Hippocampal formation (tissue), 2 donors: ENCODE data around the gene MUCL3.
"Not testable (repeated sequence)": the region's sequence is repeated elsewhere in the genome, so short reads cannot be mapped to it uniquely, and the experiment has no call there.

Experiments
- DNase-seq, 2 donors: peaks; one replicate each; lab custom pipeline; 2025; lab: John Stamatoyannopoulos, UW

Gene MUCL3

GRCh38 chr6:30910473-30910872, 30.3 kb upstream of the MUCL3 start:
- not testable (repeated sequence) for DNase-seq

GRCh38 chr6:30912746-30913520, 27.8 kb upstream of the MUCL3 start:
- DNase-seq = no peak

- no peak for DNase-seq
Measured at GRCh38 chr6:30913721-30914075, 27.1 kb upstream of the MUCL3 start.

- DNase-seq = peak; percentile 92 to 94
Measured at GRCh38 chr6:30914076-30914853, 26.5 kb upstream of the MUCL3 start, which contains the start of gene VARS2. Gene VARS2, plus strand, starts transcription at chr6:30914238. Its CDS starts 599 bp downstream, at chr6:30914837.

- DNase-seq = no peak
Measured at GRCh38 chr6:30914854-30915590, 25.8 kb upstream of the MUCL3 start.

GRCh38 chr6:30915591-30915946, 25.2 kb upstream of the MUCL3 start:
- peak; percentile 38 to 88 for DNase-seq

GRCh38 chr6:30917041-30917440, 23.7 kb upstream of the MUCL3 start:
- DNase-seq = no peak

GRCh38 chr6:30917487-30917886, 23.3 kb upstream of the MUCL3 start:
- DNase-seq = no peak

- DNase-seq = no peak
Measured at GRCh38 chr6:30918670-30919069, 22.1 kb upstream of the MUCL3 start.

- DNase-seq = no peak
Measured at GRCh38 chr6:30922447-30922852, 18.3 kb upstream of the MUCL3 start.

GRCh38 chr6:30924040-30924627, 16.6 kb upstream of the MUCL3 start:
- DNase-seq = not testable (repeated sequence)

- no peak for DNase-seq
Measured at GRCh38 chr6:30926644-30927043, 14.1 kb upstream of the MUCL3 start.

GRCh38 chr6:30927080-30927479, 13.7 kb upstream of the MUCL3 start:
- not testable (repeated sequence) for DNase-seq

- DNase-seq = no peak
Measured at GRCh38 chr6:30928677-30929076, 12.1 kb upstream of the MUCL3 start.

GRCh38 chr6:30930506-30930905, 10.3 kb upstream of the MUCL3 start:
- no peak for DNase-seq

GRCh38 chr6:30931272-30931671, 9.5 kb upstream of the MUCL3 start:
- DNase-seq = no peak

GRCh38 chr6:30931969-30932645, 8.7 kb upstream of the MUCL3 start, which contains the start of gene SFTA2:
Gene SFTA2, minus strand, starts transcription at chr6:30932170. Its CDS starts 74 bp downstream, at chr6:30932096.
- DNase-seq = no peak

GRCh38 chr6:30932665-30933365, 8.0 kb upstream of the MUCL3 start:
- DNase-seq = no peak

GRCh38 chr6:30935018-30935417, 5.8 kb upstream of the MUCL3 start:
- DNase-seq = no peak

GRCh38 chr6:30937265-30937664, 3.5 kb upstream of the MUCL3 start:
- DNase-seq = no peak

- DNase-seq = peak in 1 of 2 donors; percentile 16
Measured at GRCh38 chr6:30938730-30939129, 2.0 kb upstream of the MUCL3 start.
